Neuronal stem cell (in vitro differentiated cells): ENCODE measurements around the gene ABCC10.

Experiments
- DNase-seq: peaks from one replicate; pipeline ENCODE4 v3.0.0-alpha.2; 2013; ENCODE audit warnings: low spot score
- H2AFZ ChIP-seq: one replicate; pipeline ENCODE4 v1.6.1; 2013; ENCODE audit warnings: mild to moderate bottlenecking, low read length, inconsistent platforms
- H2AK5ac ChIP-seq: 2 replicates; pipeline ENCODE4 v1.6.1; 2013; ENCODE audit warnings: low read depth, mild to moderate bottlenecking, inconsistent platforms, low read length, moderate library complexity, mixed read lengths
- H2BK120ac ChIP-seq: 2 replicates; pipeline ENCODE4 v1.6.1; 2013; ENCODE audit warnings: low read depth, mild to moderate bottlenecking, inconsistent platforms, low read length, moderate library complexity, mixed read lengths
- H2BK12ac ChIP-seq: one replicate; pipeline ENCODE4 v1.6.1; 2013; ENCODE audit warnings: low read length, inconsistent platforms
- H2BK15ac ChIP-seq: 2 replicates; pipeline ENCODE4 v1.6.1; 2013; ENCODE audit warnings: mild to moderate bottlenecking, low read length, inconsistent platforms, mixed read lengths
- H2BK5ac ChIP-seq: one replicate; pipeline ENCODE4 v1.6.1; 2013; ENCODE audit warnings: inconsistent platforms, mild to moderate bottlenecking, low read length, moderate library complexity
- H3K14ac ChIP-seq: one replicate; pipeline ENCODE4 v1.6.1; 2013; ENCODE audit warnings: low read length, inconsistent platforms
- H3K18ac ChIP-seq: 2 replicates; pipeline ENCODE4 v1.6.1; 2013; ENCODE audit warnings: low read length, inconsistent platforms
- H3K23ac ChIP-seq: 2 replicates; pipeline ENCODE4 v1.6.1; 2013; ENCODE audit warnings: low read depth, mild to moderate bottlenecking, mixed read lengths, low read length, inconsistent platforms; ENCODE audit not compliant: poor library complexity
- H3K27ac ChIP-seq: replicated peaks from 3 replicates; pipeline ENCODE4 v1.5.1; 2013; ENCODE audit warnings: low read length, inconsistent platforms
- H3K27me3 ChIP-seq, 3 experiments: 2 replicates each; pipeline ENCODE4 v1.6.1; 2013; ENCODE audit warnings: low read length in 3 of 3, mild to moderate bottlenecking in 2 of 3, inconsistent platforms in 1 of 3, low read depth in 1 of 3, mixed read lengths in 1 of 3, moderate library complexity in 1 of 3; ENCODE audit not compliant: control insufficient read depth in 3 of 3, insufficient read depth in 3 of 3
- H3K36me3 ChIP-seq, 2 donors: replicated peaks in 1 of 2; 2 replicates each; pipeline ENCODE4 v1.6.1; 2013; ENCODE audit warnings: low read length in 2 of 2; ENCODE audit not compliant: control insufficient read depth in 2 of 2, insufficient read depth in 2 of 2
- H3K4ac ChIP-seq: 2 replicates; pipeline ENCODE4 v1.6.1; 2013; ENCODE audit warnings: inconsistent platforms, mild to moderate bottlenecking, low read length, moderate library complexity
- H3K4me1 ChIP-seq, 2 donors: 1 replicate in 1 of 2; 2 replicates in 1 of 2; pipeline ENCODE4 v1.6.1; 2013; ENCODE audit warnings: low read length in 2 of 2, low read depth in 1 of 2; ENCODE audit not compliant: control insufficient read depth in 2 of 2, insufficient read depth in 1 of 2
- H3K4me2 ChIP-seq: one replicate; pipeline ENCODE4 v1.6.1; 2013; ENCODE audit warnings: mild to moderate bottlenecking, low read length, inconsistent platforms; ENCODE audit not compliant: insufficient read depth, poor library complexity, severe bottlenecking
- H3K4me3 ChIP-seq, 2 donors: 2 replicates each; pipeline ENCODE4 v1.5.1; 2013; ENCODE audit warnings: low read length in 2 of 2, mild to moderate bottlenecking in 2 of 2, inconsistent platforms in 1 of 2, moderate library complexity in 1 of 2
- H3K79me1 ChIP-seq: one replicate; pipeline ENCODE4 v1.6.1; 2013; ENCODE audit warnings: low read depth, mild to moderate bottlenecking, inconsistent platforms, low read length, moderate library complexity
- H3K9ac ChIP-seq: one replicate; pipeline ENCODE4 v1.6.1; 2013; ENCODE audit warnings: mild to moderate bottlenecking, low read depth, low read length, inconsistent platforms; ENCODE audit not compliant: poor library complexity
- H3K9me3 ChIP-seq, 2 donors: replicated peaks in 1 of 2; 2 replicates each; pipeline versions ENCODE3 to v1.6.1; 2013; ENCODE audit warnings: low read length in 2 of 2, mild to moderate bottlenecking in 2 of 2, inconsistent platforms in 1 of 2, low read depth in 1 of 2, mixed read lengths in 1 of 2, moderate library complexity in 1 of 2; ENCODE audit not compliant: control insufficient read depth in 2 of 2, insufficient read depth in 1 of 2
- H4K8ac ChIP-seq: one replicate; pipeline ENCODE4 v1.6.1; 2013; ENCODE audit warnings: low read depth, mild to moderate bottlenecking, inconsistent platforms, low read length, moderate library complexity
- H4K91ac ChIP-seq: one replicate; pipeline ENCODE4 v1.6.1; 2013; ENCODE audit warnings: low read length, low read depth, mild to moderate bottlenecking, inconsistent platforms; ENCODE audit not compliant: poor library complexity
- WGBS, 2 donors: extraction: QIAGEN DNeasy Blood & Tissue Kit; methylation state at CpG; one replicate each; pipeline ENCODE4 v1.1.7; 2013; ENCODE audit warnings: missing lambda C conversion rate in 2 of 2, mixed read lengths in 1 of 2; ENCODE audit not compliant: insufficient read length in 2 of 2, insufficient replicate concordance in 1 of 2; ENCODE audit errors: extremely low coverage in 2 of 2; 5-methylcytosine and 5-hydroxymethylcytosine counted together

Gene ABCC10

DNA sequence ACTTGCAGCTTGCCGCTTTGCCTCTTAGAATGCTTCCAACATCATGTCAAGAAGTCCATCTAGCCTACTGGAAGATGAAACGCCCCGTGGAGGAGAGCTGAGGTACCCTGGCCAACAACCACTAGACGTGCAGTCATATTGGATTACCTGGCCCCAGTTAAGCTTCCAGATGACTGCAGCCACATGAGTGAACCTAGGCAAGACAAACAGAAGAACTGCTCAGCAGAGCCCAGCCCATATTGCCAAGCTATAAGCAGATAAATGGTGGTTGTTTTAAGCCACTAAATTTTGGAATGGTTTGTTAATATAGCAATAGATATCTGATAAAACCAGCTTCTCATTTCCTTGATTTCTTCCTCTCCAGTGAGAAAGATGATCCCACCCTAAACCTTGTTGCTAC is 32.7 kb downstream of the ABCC10 start:
- Histone ChIP-seq H2BK5ac (no peak overlapping the region), H3K4me2 (no peak overlapping the region), H3K36me3 (no peaks in the 10 kb centered on the region), H3K79me1 (no peaks in the 10 kb centered on the region), H3K4me3 (no peak overlapping the region), H3K4me1 (peaks cover 0 to 4% of the 10 kb centered on the region in 2 donors), H3K9ac (no peak overlapping the region), H2BK15ac (no peak overlapping the region), H3K18ac (no peak overlapping the region), H3K14ac (no peak overlapping the region), H3K4ac (no peak overlapping the region), H2AFZ (no peak overlapping the region), H2BK120ac (no peak overlapping the region), H3K27ac (no peak overlapping the region), H4K91ac (no peak overlapping the region), H2AK5ac (no peak overlapping the region), H4K8ac (no peak overlapping the region), H3K9me3 (no peaks in the 10 kb centered on the region), H3K23ac (no peak overlapping the region), H3K27me3 (peaks cover 2 to 29% (median 16%) of the 10 kb centered on the region in 3 experiments), H2BK12ac (no peak overlapping the region)
- DNase-seq: no peak
- no CpG with 5 or more reads among the region's 4 CpGs for WGBS, 2 donors

DNA sequence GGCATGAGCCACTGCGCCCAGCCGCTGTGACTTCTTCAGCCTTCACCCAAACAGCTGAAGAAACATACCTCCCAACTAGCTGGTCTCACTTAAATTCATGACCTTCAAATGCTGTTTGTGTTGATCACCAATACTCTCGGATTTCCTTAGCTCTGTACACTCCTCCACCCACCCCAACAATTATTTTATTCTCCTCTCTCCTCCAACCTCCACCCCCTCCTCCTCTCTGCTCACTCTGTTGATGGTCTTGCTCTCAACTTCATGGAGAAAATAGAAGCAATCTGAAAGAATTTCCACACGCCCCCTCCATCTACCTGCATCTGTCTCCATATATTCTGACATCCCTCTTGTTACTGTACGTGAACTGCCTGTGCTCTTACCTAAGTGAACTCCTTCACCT is 34.6 kb downstream of the ABCC10 start:
- no peak for DNase-seq

DNA sequence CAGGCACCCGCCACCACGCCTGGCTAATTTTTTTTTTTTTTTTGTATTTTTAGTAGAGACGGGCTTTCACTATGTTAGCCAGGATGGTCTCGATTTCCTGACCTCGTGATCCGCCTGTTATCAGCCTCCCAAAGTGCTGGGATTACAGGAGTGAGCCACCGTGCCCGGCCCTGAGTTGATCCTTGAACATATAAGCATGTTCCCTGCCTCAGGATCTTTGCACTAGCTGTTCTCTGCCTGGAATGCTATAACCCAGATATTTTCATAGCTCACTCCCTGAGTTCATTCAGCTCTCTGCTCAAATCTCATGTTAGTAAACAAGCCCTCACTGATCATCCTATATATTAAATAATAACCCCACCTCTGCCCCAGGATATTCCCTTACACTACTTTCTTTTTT is 37.0 kb downstream of the ABCC10 start:
- Histone ChIP-seq H3K23ac (no peak overlapping the region), H3K18ac (no peak overlapping the region), H2BK15ac (no peak overlapping the region), H3K4ac (no peak overlapping the region), H2AFZ (no peak overlapping the region), H4K91ac (no peak overlapping the region), H3K4me3 (no peak overlapping the region), H3K4me2 (no peak overlapping the region), H2BK12ac (no peak overlapping the region), H2BK120ac (no peak overlapping the region), H3K79me1 (no peaks in the 10 kb centered on the region), H3K4me1 (peaks cover 7 to 8% of the 10 kb centered on the region in 2 donors), H4K8ac (no peak overlapping the region), H3K36me3 (no peaks in the 10 kb centered on the region), H2AK5ac (no peak overlapping the region), H3K27ac (no peak overlapping the region), H3K9ac (no peak overlapping the region), H2BK5ac (no peak overlapping the region), H3K14ac (no peak overlapping the region), H3K27me3 (peaks cover 0 to 34% (median 0%) of the 10 kb centered on the region in 3 experiments), H3K9me3 (peaks cover 0 to 2% of the 10 kb centered on the region in 2 donors)
- DNase-seq: no peak
- no CpG with 5 or more reads among the region's 8 CpGs for WGBS, 2 donors

More for the DNA sequence above, 34.6 kb downstream of the ABCC10 start:
- Histone ChIP-seq H3K4me2 (no peak overlapping the region), H2BK15ac (no peak overlapping the region), H2BK5ac (no peak overlapping the region), H3K4ac (no peak overlapping the region), H3K9me3 (no peaks in the 10 kb centered on the region), H3K27me3 (peaks cover 0 to 22% (median 2%) of the 10 kb centered on the region in 3 experiments), H3K23ac (no peak overlapping the region), H2AK5ac (no peak overlapping the region), H2AFZ (no peak overlapping the region), H3K4me1 (no peaks in the 10 kb centered on the region), H3K18ac (no peak overlapping the region), H3K4me3 (no peak overlapping the region), H4K91ac (no peak overlapping the region), H3K79me1 (no peaks in the 10 kb centered on the region), H2BK120ac (no peak overlapping the region), H3K27ac (no peak overlapping the region), H3K14ac (no peak overlapping the region), H3K36me3 (no peaks in the 10 kb centered on the region), H4K8ac (no peak overlapping the region), H3K9ac (no peak overlapping the region), H2BK12ac (no peak overlapping the region)
- no CpG with 5 or more reads among the region's 5 CpGs for WGBS, 2 donors

DNA sequence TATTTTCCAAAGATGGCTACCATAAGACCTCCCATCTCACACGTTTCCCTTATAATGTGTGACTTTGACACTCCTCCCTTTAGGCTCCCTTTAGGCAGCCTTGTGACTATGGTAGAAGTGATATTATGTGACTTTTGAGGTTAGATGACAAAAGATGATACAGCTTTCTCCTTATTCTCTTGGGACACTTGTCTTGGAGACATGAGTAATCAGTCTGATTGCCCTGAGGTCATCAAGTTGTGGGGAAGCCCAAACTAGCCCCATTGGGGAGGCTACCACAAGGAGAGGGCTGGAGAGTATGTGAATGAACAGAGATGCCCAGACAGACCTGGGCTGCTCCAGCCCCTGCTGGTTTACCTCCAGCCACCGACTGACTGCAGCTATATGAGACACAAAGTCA is 38.6 kb downstream of the ABCC10 start:
- Histone ChIP-seq H3K4me2 (no peak overlapping the region), H2AK5ac (no peak overlapping the region), H2BK12ac (no peak overlapping the region), H3K9ac (no peak overlapping the region), H3K23ac (no peak overlapping the region), H3K18ac (no peak overlapping the region), H4K8ac (no peak overlapping the region), H3K9me3 (peaks cover 0 to 2% of the 10 kb centered on the region in 2 donors), H3K27me3 (peaks cover 0 to 34% (median 0%) of the 10 kb centered on the region in 3 experiments), H2AFZ (no peak overlapping the region), H3K4me1 (peaks cover 9% of the 10 kb centered on the region in 2 donors), H2BK15ac (no peak overlapping the region), H3K79me1 (no peaks in the 10 kb centered on the region), H3K14ac (no peak overlapping the region), H3K27ac (no peak overlapping the region), H2BK5ac (no peak overlapping the region), H2BK120ac (no peak overlapping the region), H3K4ac (no peak overlapping the region), H3K36me3 (no peaks in the 10 kb centered on the region), H4K91ac (no peak overlapping the region), H3K4me3 (no peak overlapping the region)
- WGBS, 2 donors: no CpG with 5 or more reads among the region's 2 CpGs
- DNase-seq: no peak
